Measurements from ENCODE around the gene SPINK6.

The SPINK6 gene

DNA sequence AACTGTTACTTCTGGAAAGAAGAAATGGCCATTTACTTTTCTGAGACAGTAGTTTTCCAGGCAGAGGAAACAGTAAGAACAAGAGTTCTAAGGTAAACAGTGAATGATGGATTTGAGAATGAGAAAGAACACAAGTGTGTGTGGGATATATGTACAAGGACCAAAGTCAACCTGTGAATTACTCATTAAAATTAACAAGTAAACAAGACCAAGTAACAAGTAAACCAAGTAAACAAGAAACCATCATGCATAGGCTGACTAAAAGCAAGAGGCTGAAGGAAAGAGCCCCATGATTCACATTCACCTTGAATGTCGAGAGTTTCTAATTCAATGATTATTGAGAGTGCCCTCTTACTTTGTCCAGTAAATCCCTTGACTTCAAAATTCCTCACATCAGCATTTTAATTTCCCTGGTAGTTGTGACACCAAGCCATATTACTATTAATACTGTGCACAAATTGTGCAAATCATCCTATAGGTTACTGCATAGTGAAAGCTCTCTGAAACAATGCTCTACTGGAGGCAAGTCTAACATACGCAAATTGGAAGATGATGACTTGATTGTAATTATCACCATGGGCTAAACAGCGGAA, 25.6 kb downstream of the SPINK6 start:
- TF ChIP-seq, protein P1, sequence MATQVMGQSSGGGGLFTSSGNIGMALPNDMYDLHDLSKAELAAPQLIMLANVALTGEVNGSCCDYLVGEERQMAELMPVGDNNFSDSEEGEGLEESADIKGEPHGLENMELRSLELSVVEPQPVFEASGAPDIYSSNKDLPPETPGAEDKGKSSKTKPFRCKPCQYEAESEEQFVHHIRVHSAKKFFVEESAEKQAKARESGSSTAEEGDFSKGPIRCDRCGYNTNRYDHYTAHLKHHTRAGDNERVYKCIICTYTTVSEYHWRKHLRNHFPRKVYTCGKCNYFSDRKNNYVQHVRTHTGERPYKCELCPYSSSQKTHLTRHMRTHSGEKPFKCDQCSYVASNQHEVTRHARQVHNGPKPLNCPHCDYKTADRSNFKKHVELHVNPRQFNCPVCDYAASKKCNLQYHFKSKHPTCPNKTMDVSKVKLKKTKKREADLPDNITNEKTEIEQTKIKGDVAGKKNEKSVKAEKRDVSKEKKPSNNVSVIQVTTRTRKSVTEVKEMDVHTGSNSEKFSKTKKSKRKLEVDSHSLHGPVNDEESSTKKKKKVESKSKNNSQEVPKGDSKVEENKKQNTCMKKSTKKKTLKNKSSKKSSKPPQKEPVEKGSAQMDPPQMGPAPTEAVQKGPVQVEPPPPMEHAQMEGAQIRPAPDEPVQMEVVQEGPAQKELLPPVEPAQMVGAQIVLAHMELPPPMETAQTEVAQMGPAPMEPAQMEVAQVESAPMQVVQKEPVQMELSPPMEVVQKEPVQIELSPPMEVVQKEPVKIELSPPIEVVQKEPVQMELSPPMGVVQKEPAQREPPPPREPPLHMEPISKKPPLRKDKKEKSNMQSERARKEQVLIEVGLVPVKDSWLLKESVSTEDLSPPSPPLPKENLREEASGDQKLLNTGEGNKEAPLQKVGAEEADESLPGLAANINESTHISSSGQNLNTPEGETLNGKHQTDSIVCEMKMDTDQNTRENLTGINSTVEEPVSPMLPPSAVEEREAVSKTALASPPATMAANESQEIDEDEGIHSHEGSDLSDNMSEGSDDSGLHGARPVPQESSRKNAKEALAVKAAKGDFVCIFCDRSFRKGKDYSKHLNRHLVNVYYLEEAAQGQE (IDR thresholded peaks at IDR 0.05; ENCODE audit: insufficient read depth in 1 of 2, low read depth in 2 of 2, low read length in 2 of 2): no peak
- no peak for TF ChIP-seq SIN3A (IDR thresholded peaks at IDR 0.05; ENCODE audit: borderline replicate concordance, insufficient read depth, low read length)
- no peak for TF ChIP-seq FOXP2 (optimal IDR thresholded peaks at IDR 0.05; ENCODE audit: borderline replicate concordance, extremely low read depth, extremely low read length, insufficient read depth)
- no peak for TF ChIP-seq TAF1 (IDR thresholded peaks at IDR 0.05; ENCODE audit: borderline replicate concordance, insufficient read depth, low read length)
- TF ChIP-seq POLR2AphosphoS5 (IDR thresholded peaks at IDR 0.05; ENCODE audit: low read depth, low read length): no peak

DNA sequence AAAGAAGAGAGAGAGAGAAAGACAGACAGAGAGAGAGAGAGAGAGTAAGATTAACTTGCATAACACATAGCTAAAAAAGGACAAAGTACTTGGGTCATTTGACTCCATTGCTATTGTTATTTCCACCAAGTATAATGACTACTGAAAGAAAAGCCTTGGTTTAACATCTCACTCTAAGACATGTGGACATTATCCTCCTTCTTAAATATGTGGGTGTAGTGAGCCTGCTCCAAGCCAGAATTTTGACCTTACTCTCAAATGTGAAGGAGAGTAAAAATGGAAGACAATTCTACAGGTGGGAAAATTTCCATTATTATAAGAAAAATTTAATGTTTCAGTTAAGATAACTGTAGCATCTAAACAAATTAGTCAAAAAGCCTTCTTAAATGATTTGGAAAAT, 27.0 kb downstream of the SPINK6 start:
- TF ChIP-seq, protein P1 (IDR thresholded peaks at IDR 0.05; ENCODE audit: insufficient read depth in 1 of 2, low read depth in 2 of 2, low read length in 2 of 2): no peak

GRCh38 chr5:148230240-148230639, 27.4 kb downstream of the SPINK6 start:
- no peak for TF ChIP-seq FOXP2 (optimal IDR thresholded peaks at IDR 0.05; ENCODE audit: borderline replicate concordance, extremely low read depth, extremely low read length, insufficient read depth)
- TF ChIP-seq, protein P1 (IDR thresholded peaks at IDR 0.05; ENCODE audit: insufficient read depth in 1 of 2, low read depth in 2 of 2, low read length in 2 of 2): no peak
- TF ChIP-seq POLR2AphosphoS5 (IDR thresholded peaks at IDR 0.05; ENCODE audit: low read depth, low read length): no peak
- no peak for TF ChIP-seq TAF1 (IDR thresholded peaks at IDR 0.05; ENCODE audit: borderline replicate concordance, insufficient read depth, low read length)
- TF ChIP-seq SIN3A (IDR thresholded peaks at IDR 0.05; ENCODE audit: borderline replicate concordance, insufficient read depth, low read length): no peak

DNA sequence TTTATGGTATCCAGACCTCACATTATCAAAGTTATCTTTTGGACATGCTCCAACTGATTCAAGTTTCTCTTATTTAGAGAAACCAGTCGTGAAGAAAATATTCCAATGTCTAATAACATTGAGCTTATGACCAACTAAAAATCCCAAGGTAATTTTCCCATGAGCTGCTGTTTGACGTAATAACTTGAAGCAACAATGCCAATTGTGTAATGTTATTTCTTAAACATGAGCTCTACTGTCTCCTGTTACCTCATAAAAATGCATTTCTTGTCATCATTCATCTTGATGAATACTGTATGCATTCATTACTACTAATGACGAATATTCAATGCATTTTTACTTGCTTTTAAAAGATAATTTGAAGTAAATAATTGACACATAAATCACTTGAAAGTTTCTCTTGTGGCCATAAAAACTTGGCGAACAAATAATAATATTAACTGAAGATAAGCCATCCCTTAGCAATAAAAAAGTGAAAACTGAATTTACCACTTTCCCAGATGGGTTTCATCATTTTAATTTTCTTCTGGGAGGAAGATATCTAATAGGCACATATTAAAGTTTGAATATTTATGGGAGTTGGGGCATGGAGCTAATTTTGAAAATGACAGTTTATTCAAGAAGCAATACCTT, 35.1 kb downstream of the SPINK6 start:
- TF ChIP-seq SIN3A (IDR thresholded peaks at IDR 0.05; ENCODE audit: borderline replicate concordance, insufficient read depth, low read length) (no peak), POLR2AphosphoS5 (IDR thresholded peaks at IDR 0.05; ENCODE audit: low read depth, low read length) (no peak), FOXP2 (optimal IDR thresholded peaks at IDR 0.05; ENCODE audit: borderline replicate concordance, extremely low read depth, extremely low read length, insufficient read depth) (no peak), TAF1 (IDR thresholded peaks at IDR 0.05; ENCODE audit: borderline replicate concordance, insufficient read depth, low read length) (no peak)
- TF ChIP-seq, protein P1 (IDR thresholded peaks at IDR 0.05; ENCODE audit: insufficient read depth in 1 of 2, low read depth in 2 of 2, low read length in 2 of 2): no peak

- TF ChIP-seq FOXP2 (optimal IDR thresholded peaks at IDR 0.05; ENCODE audit: borderline replicate concordance, extremely low read depth, extremely low read length, insufficient read depth) (no peak), TAF1 (IDR thresholded peaks at IDR 0.05; ENCODE audit: borderline replicate concordance, insufficient read depth, low read length) (no peak), SIN3A (IDR thresholded peaks at IDR 0.05; ENCODE audit: borderline replicate concordance, insufficient read depth, low read length) (no peak), POLR2AphosphoS5 (IDR thresholded peaks at IDR 0.05; ENCODE audit: low read depth, low read length) (no peak)
- TF ChIP-seq, protein P1 (IDR thresholded peaks at IDR 0.05; ENCODE audit: insufficient read depth in 1 of 2, low read depth in 2 of 2, low read length in 2 of 2): no peak
Measured at GRCh38 chr5:148238418-148238794, 35.6 kb downstream of the SPINK6 start, which contains the start of gene MARCOL. MARCOL (plus strand) TSS chr5:148238525; CDS start chr5:148238598, 73 bp downstream.

Data from PFSK-1 (cell line).